ENCODE results near the gene SGSM2. TPM values are rescaled to one million over a fixed set of nuclear protein-coding genes. Genes with fewer than 3 reads are reported as not detected.
A peak's percentile ranks its signal among the peaks of the same experiment; 100 is the strongest.

SGSM2 gene
- total and polyA plus RNA-seq, 8 donors, result 17.6 to 153 (median 28.1) TPM

DNA sequence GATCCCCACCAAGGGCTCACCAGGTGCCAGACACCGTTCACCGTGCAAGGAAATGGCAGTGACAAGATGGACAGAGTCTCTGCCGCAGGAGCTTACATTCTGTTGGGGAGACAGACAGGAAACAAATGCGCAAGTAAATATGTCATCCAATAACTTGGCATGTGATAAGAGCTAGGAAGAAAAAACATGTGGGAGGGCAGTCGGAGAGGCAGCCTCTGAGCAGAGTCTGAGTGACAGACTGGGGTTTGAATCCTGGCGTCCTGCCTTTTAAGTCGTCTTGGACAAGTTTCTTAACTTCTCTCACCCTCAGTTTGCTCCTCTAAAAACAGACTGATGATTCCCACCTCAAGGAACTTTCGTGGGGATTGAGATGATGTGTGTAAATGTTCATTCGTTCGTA is 7.2 kb downstream of the SGSM2 start:
- TF ChIP-seq, protein P1, sequence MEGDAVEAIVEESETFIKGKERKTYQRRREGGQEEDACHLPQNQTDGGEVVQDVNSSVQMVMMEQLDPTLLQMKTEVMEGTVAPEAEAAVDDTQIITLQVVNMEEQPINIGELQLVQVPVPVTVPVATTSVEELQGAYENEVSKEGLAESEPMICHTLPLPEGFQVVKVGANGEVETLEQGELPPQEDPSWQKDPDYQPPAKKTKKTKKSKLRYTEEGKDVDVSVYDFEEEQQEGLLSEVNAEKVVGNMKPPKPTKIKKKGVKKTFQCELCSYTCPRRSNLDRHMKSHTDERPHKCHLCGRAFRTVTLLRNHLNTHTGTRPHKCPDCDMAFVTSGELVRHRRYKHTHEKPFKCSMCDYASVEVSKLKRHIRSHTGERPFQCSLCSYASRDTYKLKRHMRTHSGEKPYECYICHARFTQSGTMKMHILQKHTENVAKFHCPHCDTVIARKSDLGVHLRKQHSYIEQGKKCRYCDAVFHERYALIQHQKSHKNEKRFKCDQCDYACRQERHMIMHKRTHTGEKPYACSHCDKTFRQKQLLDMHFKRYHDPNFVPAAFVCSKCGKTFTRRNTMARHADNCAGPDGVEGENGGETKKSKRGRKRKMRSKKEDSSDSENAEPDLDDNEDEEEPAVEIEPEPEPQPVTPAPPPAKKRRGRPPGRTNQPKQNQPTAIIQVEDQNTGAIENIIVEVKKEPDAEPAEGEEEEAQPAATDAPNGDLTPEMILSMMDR (IDR thresholded peaks at IDR 0.05), result no peak
- intact Hi-C loops (cut with DNase I), result no loop called here
- peaks cover 0 to 8% (median 0%) of the 10 kb centered on the region in 3 donors for H3K4me1 ChIP-seq
- no peak overlapping the region for H3K27ac ChIP-seq
- no peak overlapping the region for H3K4me3 ChIP-seq
- no peaks in the 10 kb centered on the region for H3K27me3 ChIP-seq
- H3K36me3 ChIP-seq, result no peaks in the 10 kb centered on the region
- no peaks in the 10 kb centered on the region for H3K9me3 ChIP-seq
- ATAC-seq (no peak), DNase-seq (no peak), FAIRE-seq (no peak)
- 85 to 86% methylated on average over 10 of the region's 10 CpGs for WGBS, 2 donors

DNA sequence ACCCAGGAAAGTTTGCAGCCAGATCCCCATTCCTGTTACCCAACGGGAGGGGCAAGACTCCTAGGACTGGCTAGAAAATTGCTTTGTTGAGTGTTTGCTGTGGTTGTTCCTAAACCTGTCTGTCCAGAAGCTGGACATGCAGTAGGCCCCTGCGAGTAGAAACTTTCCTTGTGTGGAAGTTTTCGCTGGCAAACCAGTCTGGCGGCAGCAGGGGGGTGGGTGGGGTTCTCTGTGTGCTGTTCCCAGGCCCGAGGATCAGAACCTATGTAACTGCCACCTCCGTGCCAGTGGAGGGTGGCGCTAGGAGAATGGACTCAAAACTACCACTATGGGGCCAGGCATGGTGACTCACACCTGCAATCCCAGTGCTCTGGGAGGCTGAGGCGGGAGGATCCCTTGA is 9.2 kb downstream of the SGSM2 start:
- intact Hi-C loops (cut with DNase I), result no loop called here
- H3K4me1 ChIP-seq, result peaks cover 0 to 8% (median 0%) of the 10 kb centered on the region in 3 donors
- no peak overlapping the region for H3K4me3 ChIP-seq
- TF ChIP-seq, protein P1 (IDR thresholded peaks at IDR 0.05), result no peak
- DNase-seq, result no peak
- no peak for ATAC-seq
- WGBS, 2 donors, result 86 to 90% methylated on average over 8 of the region's 8 CpGs
- no peak for FAIRE-seq
- no peaks in the 10 kb centered on the region for H3K9me3 ChIP-seq
- H3K27ac ChIP-seq, result no peak overlapping the region
- H3K36me3 ChIP-seq, result no peaks in the 10 kb centered on the region
- no peaks in the 10 kb centered on the region for H3K27me3 ChIP-seq

DNA sequence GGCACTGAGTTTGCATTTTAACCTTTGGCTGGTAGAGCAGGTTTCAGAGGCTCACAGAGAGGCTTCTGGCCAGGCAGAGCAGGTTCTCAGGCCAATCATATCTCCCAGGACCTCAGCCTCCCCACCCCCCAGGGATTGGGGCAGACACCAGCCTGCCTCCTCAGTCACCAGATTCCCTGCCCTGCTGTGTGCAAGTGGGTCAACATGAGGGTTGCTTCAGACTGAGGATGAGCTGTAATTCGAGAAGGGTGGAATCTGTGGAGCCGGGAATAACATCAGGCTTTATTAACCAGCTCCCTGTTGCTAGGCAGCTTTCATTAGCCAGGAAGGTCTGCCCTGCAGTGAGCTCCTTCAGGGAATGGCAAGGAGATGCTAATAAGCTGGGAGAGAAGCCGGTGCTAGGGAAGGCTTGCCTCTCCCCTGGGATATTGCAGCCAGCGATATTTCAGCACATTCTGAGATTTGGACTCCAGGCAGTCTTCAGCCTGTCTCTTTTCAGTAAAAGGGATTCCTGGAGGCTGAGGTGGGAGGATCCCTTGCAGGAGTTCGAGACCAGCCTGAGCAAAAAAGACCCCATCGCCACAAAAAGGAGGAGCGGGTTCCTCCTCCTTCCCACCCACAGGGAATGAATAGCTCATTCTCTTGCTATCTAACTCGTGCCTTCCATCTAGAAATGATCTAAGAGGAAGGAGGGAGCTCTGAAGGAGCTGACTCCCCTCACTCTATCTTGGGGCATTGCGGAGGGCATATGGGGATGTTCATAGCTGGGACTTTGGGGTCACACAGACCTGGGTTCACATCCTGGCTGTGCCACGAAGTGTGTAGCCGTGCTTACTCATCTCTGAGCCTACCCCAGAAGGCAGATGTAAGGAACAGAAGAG is 10.7 kb downstream of the SGSM2 start:
- intact Hi-C loops (cut with DNase I), result no loop called here
- Histone ChIP-seq H3K36me3 (no peaks in the 10 kb centered on the region), H3K4me1 (peaks cover 0 to 8% (median 0%) of the 10 kb centered on the region in 3 donors), H3K4me3 (no peak overlapping the region), H3K27me3 (no peaks in the 10 kb centered on the region), H3K27ac (peak overlapping the region in 2 of 4 donors; percentile 35 to 36), H3K9me3 (no peaks in the 10 kb centered on the region)
- peak in 1 of 6 donors; percentile 49 for DNase-seq
- TF ChIP-seq, protein P1 (IDR thresholded peaks at IDR 0.05), result no peak
- FAIRE-seq, result no peak
- peak; percentile 74 to 87 (median 86) for ATAC-seq
- 61 to 62% methylated on average over 11 of the region's 11 CpGs for WGBS, 2 donors

DNA sequence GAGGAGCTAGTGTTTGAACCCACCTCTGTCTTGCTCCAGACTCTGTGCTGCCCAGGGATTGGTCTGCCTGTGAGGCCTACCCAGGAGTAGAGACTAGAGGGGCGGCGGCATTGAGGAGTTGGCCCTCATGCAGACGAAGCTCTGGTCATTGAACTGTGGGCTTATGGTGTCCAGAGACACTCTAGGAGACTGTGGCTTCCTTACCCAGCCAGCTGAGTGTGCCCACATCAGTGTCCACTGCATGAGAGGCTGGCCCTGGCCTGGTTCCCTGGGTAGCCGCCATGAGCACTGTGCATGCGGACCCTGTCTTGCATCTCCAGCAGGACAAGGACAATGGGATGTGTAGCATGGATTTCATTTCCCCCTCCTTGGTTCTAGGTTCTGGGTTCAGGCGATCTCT is 14.0 kb downstream of the SGSM2 start:
- no peak for ATAC-seq
- 94 to 99% methylated on average over 6 of the region's 6 CpGs for WGBS, 2 donors
- no peaks in the 10 kb centered on the region for H3K27me3 ChIP-seq
- TF ChIP-seq, protein P1 (IDR thresholded peaks at IDR 0.05), result no peak
- intact Hi-C loops (cut with DNase I), result no loop called here
- H3K27ac ChIP-seq, result no peak overlapping the region
- no peaks in the 10 kb centered on the region for H3K9me3 ChIP-seq
- H3K4me1 ChIP-seq, result peaks cover 0 to 8% (median 0%) of the 10 kb centered on the region in 3 donors
- H3K4me3 ChIP-seq, result no peak overlapping the region
- FAIRE-seq, result no peak
- DNase-seq, result no peak
- no peaks in the 10 kb centered on the region for H3K36me3 ChIP-seq

DNA sequence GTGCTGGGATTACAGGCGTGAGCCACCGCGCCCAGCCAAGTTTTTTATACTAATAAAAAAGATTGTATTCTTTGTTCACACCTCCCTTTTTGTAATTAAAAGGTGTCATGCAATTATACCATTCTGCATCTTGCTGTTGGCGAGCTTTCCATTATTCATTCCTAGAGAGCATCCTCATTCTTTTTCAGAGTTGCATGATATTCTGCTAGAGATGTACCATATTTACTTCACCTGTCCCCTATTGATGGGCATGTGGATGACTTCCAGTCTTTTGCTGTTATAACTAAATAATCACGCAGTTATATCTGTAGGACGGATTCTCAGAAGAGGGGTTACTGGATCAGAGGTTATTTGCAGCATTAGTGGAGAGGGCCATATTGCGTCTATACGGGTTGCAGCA is 17.0 kb downstream of the SGSM2 start:
- no peaks in the 10 kb centered on the region for H3K4me1 ChIP-seq
- H3K27me3 ChIP-seq, result no peaks in the 10 kb centered on the region
- H3K4me3 ChIP-seq, result no peak overlapping the region
- TF ChIP-seq, protein P1 (IDR thresholded peaks at IDR 0.05), result no peak
- intact Hi-C loops (cut with DNase I), result no loop called here
- FAIRE-seq, result no peak
- ATAC-seq, result no peak
- no peaks in the 10 kb centered on the region for H3K9me3 ChIP-seq
- H3K27ac ChIP-seq, result no peak overlapping the region
- no peak for DNase-seq
- no peaks in the 10 kb centered on the region for H3K36me3 ChIP-seq
- WGBS, 2 donors, result 79 to 91% methylated on average over 8 of the region's 8 CpGs
